WI38 (cell line): ENCODE results near the gene BROX.

Experiments
- H3K4me3 ChIP-seq: 2 replicates; pipeline ENCODE4 v1.5.1; 2011; ENCODE audit warnings: low read depth, mild to moderate bottlenecking, control low read depth, low read length
- CTCF ChIP-seq: IDR thresholded peaks from 2 replicates; pipeline ENCODE4 v1.5.1; 2012; ENCODE audit warnings: low read depth, mild to moderate bottlenecking, control low read depth, low read length

Gene BROX

GRCh38 chr1:222767152-222767571 is 54.8 kb downstream of the BROX start:
- no peak for TF ChIP-seq CTCF
- H3K4me3 ChIP-seq = no peak overlapping the region

- no peak for TF ChIP-seq CTCF
- H3K4me3 ChIP-seq = no peak overlapping the region
Observed at GRCh38 chr1:222768592-222768991, 56.2 kb downstream of the BROX start.

- TF ChIP-seq CTCF = no peak
- H3K4me3 ChIP-seq = no peak overlapping the region
Observed at GRCh38 chr1:222769181-222769580, 56.8 kb downstream of the BROX start.

- H3K4me3 ChIP-seq = no peak overlapping the region
- no peak for TF ChIP-seq CTCF
Observed at GRCh38 chr1:222769971-222770620, 57.7 kb downstream of the BROX start.

GRCh38 chr1:222772996-222773379 is 60.6 kb downstream of the BROX start:
- H3K4me3 ChIP-seq = no peak overlapping the region
- TF ChIP-seq CTCF = no peak

- no peak for TF ChIP-seq CTCF
- H3K4me3 ChIP-seq = no peak overlapping the region
Observed at GRCh38 chr1:222777463-222777862, 65.1 kb downstream of the BROX start.

GRCh38 chr1:222777977-222778376 is 65.6 kb downstream of the BROX start:
- no peak for TF ChIP-seq CTCF
- no peak overlapping the region for H3K4me3 ChIP-seq
